Activated T-cell treated with anti-CD3 and anti-CD28 coated beads for 4 hours (primary cell): Measurements from ENCODE around the gene C3orf38.
A peak's percentile ranks its signal among the peaks of the same experiment; 100 is the strongest.
"Not testable (repeated sequence)": the region's sequence is repeated elsewhere in the genome, so short reads cannot be mapped to it uniquely, and the experiment has no call there.

Experiments
- DNase-seq: peaks from one replicate; pipeline ENCODE4 v3.0.0-alpha.2; 2020

Gene C3orf38

GRCh38 chr3:88149509-88150362, at the start of gene C3orf38:
C3orf38 (plus strand) TSS chr3:88149959; CDS start chr3:88150053, 94 bp downstream.
- DNase-seq, result peak; percentile 60

GRCh38 chr3:88101142-88101541, 48.6 kb upstream of the C3orf38 start:
- DNase-seq, result no peak

GRCh38 chr3:88105325-88105724, 44.4 kb upstream of the C3orf38 start:
- no peak for DNase-seq

GRCh38 chr3:88112289-88112688, 37.5 kb upstream of the C3orf38 start:
- no peak for DNase-seq

- DNase-seq, result peak; percentile 48
Observed at GRCh38 chr3:88113311-88114162, 36.2 kb upstream of the C3orf38 start.

- DNase-seq, result no peak
Observed at GRCh38 chr3:88114878-88115549, 34.7 kb upstream of the C3orf38 start.

- no peak for DNase-seq
Observed at GRCh38 chr3:88117683-88118082, 32.1 kb upstream of the C3orf38 start.

GRCh38 chr3:88118603-88119002, 31.2 kb upstream of the C3orf38 start:
- not testable (repeated sequence) for DNase-seq

- no peak for DNase-seq
Observed at GRCh38 chr3:88123526-88123925, 26.2 kb upstream of the C3orf38 start.

GRCh38 chr3:88131695-88132094, 18.1 kb upstream of the C3orf38 start:
- DNase-seq, result no peak

- no peak for DNase-seq
Observed at GRCh38 chr3:88132894-88133293, 16.9 kb upstream of the C3orf38 start.

- no peak for DNase-seq
Observed at GRCh38 chr3:88133711-88134263, 16.0 kb upstream of the C3orf38 start.

- no peak for DNase-seq
Observed at GRCh38 chr3:88137836-88138235, 11.9 kb upstream of the C3orf38 start.

GRCh38 chr3:88141458-88142083, 8.2 kb upstream of the C3orf38 start:
- DNase-seq, result no peak

- DNase-seq, result no peak
Observed at GRCh38 chr3:88142094-88142624, 7.6 kb upstream of the C3orf38 start.

- DNase-seq, result no peak
Observed at GRCh38 chr3:88147261-88147660, 2.5 kb upstream of the C3orf38 start.

- no peak for DNase-seq
Observed at GRCh38 chr3:88148651-88149050, 1.1 kb upstream of the C3orf38 start.

GRCh38 chr3:88149101-88149508, 654 bp upstream of the C3orf38 start:
- DNase-seq, result no peak

GRCh38 chr3:88150371-88150770, 612 bp downstream of the C3orf38 start:
- peak; percentile 4 for DNase-seq

- no peak for DNase-seq
Observed at GRCh38 chr3:88150806-88151205, 1.0 kb downstream of the C3orf38 start.

GRCh38 chr3:88151358-88151757, 1.6 kb downstream of the C3orf38 start:
- DNase-seq, result no peak

- no peak for DNase-seq
Observed at GRCh38 chr3:88152841-88153240, 3.1 kb downstream of the C3orf38 start.
